Measurements from ENCODE around the gene FH.

Gene FH

GRCh38 chr1:241518476-241519307 is 863 bp downstream of the FH start:
- Histone ChIP-seq H3K9ac (ENCODE audit: low read depth, low read length) (peak overlapping the region; percentile 81), H3K4me1 (ENCODE audit: insufficient read depth, low read length) (no peaks in the 10 kb centered on the region), H3K9me3 (ENCODE audit: insufficient read depth, low read depth, low read length) (no peaks in the 10 kb centered on the region), H3K27me3 (ENCODE audit: insufficient read depth, low read length) (peaks cover 5% of the 10 kb centered on the region; the same call in 1 of the 2 replicates), H3K4me3 (ENCODE audit: low read length) (peak overlapping the region; percentile 89), H3K36me3 (ENCODE audit: insufficient read depth, low read depth, low read length) (peaks cover 25% of the 10 kb centered on the region), H3K27ac (ENCODE audit: low read length) (no peak overlapping the region)

- no peak overlapping the region for H3K27ac ChIP-seq (ENCODE audit: low read length)
- H3K36me3 ChIP-seq (ENCODE audit: insufficient read depth, low read depth, low read length), result peaks cover 65% of the 10 kb centered on the region
- H3K27me3 ChIP-seq (ENCODE audit: insufficient read depth, low read length), result no peaks in the 10 kb centered on the region
- no peaks in the 10 kb centered on the region for H3K9me3 ChIP-seq (ENCODE audit: insufficient read depth, low read depth, low read length)
- H3K9ac ChIP-seq (ENCODE audit: low read depth, low read length), result no peak overlapping the region
- H3K4me1 ChIP-seq (ENCODE audit: insufficient read depth, low read length), result no peaks in the 10 kb centered on the region
- no peak overlapping the region for H3K4me3 ChIP-seq (ENCODE audit: low read length)
Observed at GRCh38 chr1:241513378-241513777, 6.2 kb downstream of the FH start.

GRCh38 chr1:241507189-241507863 is 12.2 kb downstream of the FH start:
- no peaks in the 10 kb centered on the region for H3K4me1 ChIP-seq (ENCODE audit: insufficient read depth, low read length)
- H3K36me3 ChIP-seq (ENCODE audit: insufficient read depth, low read depth, low read length), result peaks cover 89% of the 10 kb centered on the region
- H3K4me3 ChIP-seq (ENCODE audit: low read length), result no peak overlapping the region
- H3K27ac ChIP-seq (ENCODE audit: low read length), result no peak overlapping the region
- H3K9me3 ChIP-seq (ENCODE audit: insufficient read depth, low read depth, low read length), result no peaks in the 10 kb centered on the region
- H3K9ac ChIP-seq (ENCODE audit: low read depth, low read length), result no peak overlapping the region
- H3K27me3 ChIP-seq (ENCODE audit: insufficient read depth, low read length), result no peaks in the 10 kb centered on the region

DNA sequence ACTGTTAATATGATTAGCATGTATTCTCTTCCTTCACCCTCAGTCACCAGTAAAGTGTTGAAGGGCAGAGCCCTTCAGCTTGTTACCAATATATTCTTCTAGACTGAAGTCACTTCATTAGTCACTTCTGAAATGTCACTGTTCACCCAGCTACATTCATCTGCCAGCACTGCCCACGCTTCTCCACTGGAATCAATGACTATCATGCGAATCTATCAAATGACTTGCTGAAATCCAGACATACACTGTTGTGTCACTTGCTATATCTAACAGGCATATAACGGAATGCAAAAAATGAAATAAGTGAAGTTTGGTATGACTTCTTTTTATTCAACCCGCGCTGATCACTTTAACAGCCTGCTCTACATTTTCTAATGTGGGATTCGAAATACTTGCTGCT is 16.1 kb downstream of the FH start:
- Histone ChIP-seq H3K36me3 (ENCODE audit: insufficient read depth, low read depth, low read length) (peaks cover 84% of the 10 kb centered on the region), H3K27ac (ENCODE audit: low read length) (no peak overlapping the region), H3K9me3 (ENCODE audit: insufficient read depth, low read depth, low read length) (no peaks in the 10 kb centered on the region), H3K9ac (ENCODE audit: low read depth, low read length) (no peak overlapping the region), H3K27me3 (ENCODE audit: insufficient read depth, low read length) (no peaks in the 10 kb centered on the region), H3K4me3 (ENCODE audit: low read length) (no peak overlapping the region), H3K4me1 (ENCODE audit: insufficient read depth, low read length) (no peaks in the 10 kb centered on the region)

DNA sequence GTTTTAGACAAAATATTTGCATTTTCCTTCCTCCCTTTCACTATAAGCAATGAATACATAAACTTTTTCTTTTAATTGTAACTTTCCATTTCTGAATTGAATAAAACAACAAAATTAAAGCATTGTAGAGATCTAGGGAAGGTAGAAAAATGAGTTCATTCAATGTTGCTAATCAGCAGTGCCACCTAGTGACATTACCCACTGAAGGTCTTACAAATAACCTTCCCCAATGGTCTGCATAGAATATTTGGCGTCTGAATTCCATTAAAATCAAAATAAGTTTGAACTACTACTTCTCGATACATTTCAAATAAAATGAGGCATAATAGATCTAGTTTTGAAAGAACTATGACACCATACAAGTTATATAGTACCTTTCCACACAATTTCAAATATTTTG is 19.6 kb downstream of the FH start:
- Histone ChIP-seq H3K27ac (ENCODE audit: low read length) (no peak overlapping the region), H3K27me3 (ENCODE audit: insufficient read depth, low read length) (no peaks in the 10 kb centered on the region), H3K36me3 (ENCODE audit: insufficient read depth, low read depth, low read length) (peaks cover 85% of the 10 kb centered on the region), H3K4me1 (ENCODE audit: insufficient read depth, low read length) (no peaks in the 10 kb centered on the region), H3K9ac (ENCODE audit: low read depth, low read length) (no peak overlapping the region), H3K9me3 (ENCODE audit: insufficient read depth, low read depth, low read length) (no peaks in the 10 kb centered on the region), H3K4me3 (ENCODE audit: low read length) (no peak overlapping the region)

GRCh38 chr1:241495741-241496140 is 23.8 kb downstream of the FH start:
- H3K9ac ChIP-seq (ENCODE audit: low read depth, low read length), result no peak overlapping the region
- H3K4me3 ChIP-seq (ENCODE audit: low read length), result no peak overlapping the region
- H3K36me3 ChIP-seq (ENCODE audit: insufficient read depth, low read depth, low read length), result peaks cover 62% of the 10 kb centered on the region
- no peaks in the 10 kb centered on the region for H3K4me1 ChIP-seq (ENCODE audit: insufficient read depth, low read length)
- no peaks in the 10 kb centered on the region for H3K27me3 ChIP-seq (ENCODE audit: insufficient read depth, low read length)
- H3K27ac ChIP-seq (ENCODE audit: low read length), result no peak overlapping the region
- H3K9me3 ChIP-seq (ENCODE audit: insufficient read depth, low read depth, low read length), result no peaks in the 10 kb centered on the region

- no peak overlapping the region for H3K9ac ChIP-seq (ENCODE audit: low read depth, low read length)
- H3K27me3 ChIP-seq (ENCODE audit: insufficient read depth, low read length), result no peaks in the 10 kb centered on the region
- no peak overlapping the region for H3K27ac ChIP-seq (ENCODE audit: low read length)
- no peaks in the 10 kb centered on the region for H3K9me3 ChIP-seq (ENCODE audit: insufficient read depth, low read depth, low read length)
- H3K36me3 ChIP-seq (ENCODE audit: insufficient read depth, low read depth, low read length), result no peaks in the 10 kb centered on the region
- H3K4me3 ChIP-seq (ENCODE audit: low read length), result no peak overlapping the region
- H3K4me1 ChIP-seq (ENCODE audit: insufficient read depth, low read length), result no peaks in the 10 kb centered on the region
Observed at GRCh38 chr1:241488739-241489138, 30.8 kb downstream of the FH start.

DNA sequence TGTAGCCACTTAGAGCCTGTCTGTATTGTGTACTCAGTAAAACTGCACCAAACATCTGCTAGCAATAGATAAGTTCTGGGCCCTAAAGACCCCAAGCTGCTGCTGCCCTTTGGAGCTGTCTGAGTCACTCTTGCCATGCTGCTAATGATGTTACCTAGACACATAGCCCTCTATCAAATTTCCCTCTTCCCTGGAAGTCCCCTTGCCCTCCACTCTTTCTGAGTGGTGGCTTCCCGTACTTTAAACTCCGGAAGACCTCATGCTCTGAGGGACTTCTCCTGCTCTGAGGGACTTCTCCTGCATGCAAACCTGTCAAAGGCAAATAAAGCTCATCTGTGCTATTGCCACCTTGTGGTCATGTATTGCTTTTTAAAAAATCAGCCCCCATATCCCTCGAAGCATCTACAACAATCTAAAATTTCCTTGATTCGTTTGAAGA is 34.0 kb downstream of the FH start:
- Histone ChIP-seq H3K27me3 (ENCODE audit: insufficient read depth, low read length) (no peaks in the 10 kb centered on the region), H3K9me3 (ENCODE audit: insufficient read depth, low read depth, low read length) (no peaks in the 10 kb centered on the region), H3K4me3 (ENCODE audit: low read length) (no peak overlapping the region), H3K36me3 (ENCODE audit: insufficient read depth, low read depth, low read length) (no peaks in the 10 kb centered on the region), H3K4me1 (ENCODE audit: insufficient read depth, low read length) (no peaks in the 10 kb centered on the region), H3K27ac (ENCODE audit: low read length) (no peak overlapping the region), H3K9ac (ENCODE audit: low read depth, low read length) (no peak overlapping the region)

DNA sequence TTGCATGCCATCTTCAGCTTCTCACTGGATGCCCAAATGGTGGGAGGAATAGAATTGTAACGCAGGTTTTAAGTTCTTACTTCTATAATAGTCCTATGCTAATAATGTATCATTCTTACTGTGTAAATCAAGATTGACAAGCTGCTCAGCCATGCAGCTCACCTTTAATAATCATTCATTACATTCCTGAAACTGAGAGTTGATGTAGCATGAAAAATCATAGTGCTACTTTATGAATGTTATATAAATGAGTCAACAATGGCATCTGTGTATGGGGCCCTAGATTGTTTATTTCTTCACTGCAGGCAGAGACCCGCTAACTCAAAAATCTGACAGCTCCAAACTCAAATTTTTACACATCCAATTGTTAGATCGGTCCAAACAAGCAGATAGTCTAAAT is 34.4 kb downstream of the FH start:
- Histone ChIP-seq H3K27me3 (ENCODE audit: insufficient read depth, low read length) (no peaks in the 10 kb centered on the region), H3K27ac (ENCODE audit: low read length) (no peak overlapping the region), H3K36me3 (ENCODE audit: insufficient read depth, low read depth, low read length) (no peaks in the 10 kb centered on the region), H3K4me1 (ENCODE audit: insufficient read depth, low read length) (no peaks in the 10 kb centered on the region), H3K4me3 (ENCODE audit: low read length) (no peak overlapping the region), H3K9me3 (ENCODE audit: insufficient read depth, low read depth, low read length) (no peaks in the 10 kb centered on the region), H3K9ac (ENCODE audit: low read depth, low read length) (no peak overlapping the region)

DNA sequence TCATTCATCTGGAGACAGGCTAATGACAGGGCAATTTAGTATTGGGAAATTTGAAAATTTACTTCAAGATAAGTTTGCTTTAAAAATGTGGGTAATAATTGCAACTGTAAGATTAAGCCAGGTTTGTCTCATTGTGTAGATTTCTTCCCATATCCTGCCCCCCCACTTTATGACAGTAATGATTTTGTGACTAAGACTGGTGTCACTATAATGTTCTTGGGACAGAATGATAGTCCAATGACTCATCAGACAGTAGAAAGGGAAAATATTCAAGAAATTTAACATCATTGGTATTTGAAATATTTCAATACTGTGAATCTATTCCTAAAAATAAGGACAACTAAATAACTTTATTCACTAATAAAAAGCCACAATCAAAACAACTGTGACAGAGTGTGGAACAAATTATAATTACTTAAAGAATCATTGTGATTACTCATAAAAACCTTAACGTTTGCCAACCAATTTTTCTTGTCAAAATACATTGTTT is 36.7 kb downstream of the FH start:
- Histone ChIP-seq H3K4me3 (ENCODE audit: low read length) (no peak overlapping the region), H3K4me1 (ENCODE audit: insufficient read depth, low read length) (no peaks in the 10 kb centered on the region), H3K9ac (ENCODE audit: low read depth, low read length) (no peak overlapping the region), H3K27ac (ENCODE audit: low read length) (no peak overlapping the region), H3K9me3 (ENCODE audit: insufficient read depth, low read depth, low read length) (no peaks in the 10 kb centered on the region), H3K36me3 (ENCODE audit: insufficient read depth, low read depth, low read length) (no peaks in the 10 kb centered on the region), H3K27me3 (ENCODE audit: insufficient read depth, low read length) (no peaks in the 10 kb centered on the region)

DNA sequence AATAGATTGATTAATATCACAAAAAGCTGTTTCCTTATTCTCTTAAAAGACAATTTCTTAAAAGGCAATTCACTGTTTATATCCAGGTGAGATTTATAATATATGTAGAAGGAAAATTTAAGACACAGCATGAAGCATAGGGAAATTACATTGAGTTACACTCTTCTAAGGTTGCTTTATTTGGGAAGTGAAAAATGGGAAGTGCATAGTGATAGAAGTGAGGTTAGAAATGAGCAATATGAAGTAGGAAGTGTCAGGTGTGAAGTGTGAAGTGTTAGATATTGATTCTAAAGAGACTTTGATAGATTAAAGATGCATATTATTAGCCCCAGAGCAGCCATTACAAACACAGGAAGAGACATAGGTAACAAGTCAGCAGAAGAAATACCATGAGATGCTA is 40.3 kb downstream of the FH start:
- Histone ChIP-seq H3K36me3 (ENCODE audit: insufficient read depth, low read depth, low read length) (no peaks in the 10 kb centered on the region), H3K4me3 (ENCODE audit: low read length) (no peak overlapping the region), H3K4me1 (ENCODE audit: insufficient read depth, low read length) (no peaks in the 10 kb centered on the region), H3K27me3 (ENCODE audit: insufficient read depth, low read length) (no peaks in the 10 kb centered on the region), H3K9ac (ENCODE audit: low read depth, low read length) (no peak overlapping the region), H3K9me3 (ENCODE audit: insufficient read depth, low read depth, low read length) (no peaks in the 10 kb centered on the region), H3K27ac (ENCODE audit: low read length) (no peak overlapping the region)

- Histone ChIP-seq H3K4me1 (ENCODE audit: insufficient read depth, low read length) (no peaks in the 10 kb centered on the region), H3K9ac (ENCODE audit: low read depth, low read length) (no peak overlapping the region), H3K36me3 (ENCODE audit: insufficient read depth, low read depth, low read length) (no peaks in the 10 kb centered on the region), H3K27ac (ENCODE audit: low read length) (no peak overlapping the region), H3K4me3 (ENCODE audit: low read length) (no peak overlapping the region), H3K9me3 (ENCODE audit: insufficient read depth, low read depth, low read length) (no peaks in the 10 kb centered on the region), H3K27me3 (ENCODE audit: insufficient read depth, low read length) (no peaks in the 10 kb centered on the region)
Observed at GRCh38 chr1:241475671-241476070, 43.9 kb downstream of the FH start.
